Measurements from ENCODE around the gene DNAJB7.

DNAJB7 gene

GRCh38 chr22:40817737-40818136 is 44.2 kb downstream of the DNAJB7 start:
- TF ChIP-seq CTCF (IDR thresholded peaks at IDR 0.05) = no peak

GRCh38 chr22:40813912-40814315 is 48.0 kb downstream of the DNAJB7 start:
- no peak for TF ChIP-seq CTCF (IDR thresholded peaks at IDR 0.05)
